Gastrocnemius medialis (tissue), 4 donors: ENCODE data around the gene GRM8. TPM values are rescaled to one million over a fixed set of nuclear protein-coding genes. Genes with fewer than 3 reads are reported as not detected.

Experiments used
- ATAC-seq, 2 donors: fragments of 150-250 bp; one replicate each; pipeline ENCODE4 v1.9.1; 2016
- DNase-seq, 2 donors: peaks; one replicate each; pipeline ENCODE4 v3.0.0-alpha.2; 2019
- H3K27ac ChIP-seq, 4 donors: fragments of 200-600 bp; sonication (generic); 1 replicate in 1 of 4; 2 replicates in 3 of 4; pipeline ENCODE4 v1.5.1; 2016 to 2018; ENCODE audit warnings: mild to moderate bottlenecking in 2 of 4, moderate library complexity in 1 of 4
- H3K27me3 ChIP-seq, 3 donors: fragments of 200-600 bp; sonication (generic) in 2 of 3; 1 replicate in 1 of 3; 2 replicates in 2 of 3; pipeline versions ENCODE4 v1.5.1 to v1.6.0; 2016 to 2019; ENCODE audit warnings: mild to moderate bottlenecking in 1 of 3, moderate library complexity in 1 of 3
- H3K36me3 ChIP-seq, 2 donors: fragments of 200-600 bp; sonication (generic) in 1 of 2; one replicate each; pipeline ENCODE4 v1.5.1; 2017 to 2018
- H3K4me1 ChIP-seq, 2 donors: fragments of 200-600 bp; sonication (generic) in 1 of 2; one replicate each; pipeline ENCODE4 v1.5.1; 2016 to 2017; ENCODE audit warnings: mild to moderate bottlenecking in 2 of 2
- H3K4me3 ChIP-seq, 4 donors: fragments of 200-600 bp; sonication (generic) in 3 of 4; 1 replicate in 1 of 4; 2 replicates in 3 of 4; pipeline ENCODE4 v1.5.1; 2016 to 2019; ENCODE audit warnings: mild to moderate bottlenecking in 2 of 4
- H3K9me3 ChIP-seq, 3 donors: fragments of 200-600 bp; sonication (generic) in 2 of 3; 1 replicate in 1 of 3; 2 replicates in 2 of 3; pipeline ENCODE4 v1.5.1; 2016 to 2019
- POLR2A ChIP-seq, 2 donors: fragments of 450-650 bp; IDR thresholded peaks; one replicate each; pipeline ENCODE4 v1.6.1; 2017; ENCODE audit warnings: antibody characterized with exemption in 2 of 2, mild to moderate bottlenecking in 2 of 2, moderate library complexity in 2 of 2
- in situ Hi-C, 4 donors: fragments of 200-750 bp; cut with MboI; loops; one replicate each; pipeline versions ENCODE4 v1.15.0 to v1.8.0; 2017; ENCODE audit warnings: low sequenced_read_pairs in 4 of 4
- intact Hi-C: fragments of 100-400 bp; cut with DNase I; formaldehyde crosslinking; loops from one replicate; pipeline ENCODE4 v1.15.1; 2023; ENCODE audit warnings: low total_unique reads
- total RNA-seq, 4 donors: library from RNA; depleted of rRNA; stranded (reverse); fragments of >200 nt; gene quantifications; one replicate each; pipeline versions ENCODE4 v1.1.0 to v1.2.3, GENCODE V29; 2016
- TF ChIP-seq, protein P1 (sequence below), 5 experiments: fragments of 450-650 bp in 3 of 5; fragments of 200-600 bp in 2 of 5; sonication (generic) in 2 of 5; IDR thresholded peaks in 4 of 5; conservative IDR thresholded peaks in 1 of 5; 1 replicate in 4 of 5; 2 replicates in 1 of 5; pipeline ENCODE4 v1.5.1; 2016 to 2019; ENCODE audit warnings: antibody characterized with exemption in 5 of 5, mild to moderate bottlenecking in 3 of 5, moderate library complexity in 3 of 5

The GRM8 gene
- total RNA-seq, 4 donors from 2014 or later = not detected

- H3K27me3 ChIP-seq = no peaks in the 10 kb centered on the region
- no peak overlapping the region for H3K4me3 ChIP-seq
- intact Hi-C loops = no loop called here
Observed at GRCh38 chr7:127039541-127039940, 213.2 kb downstream of the GRM8 start.

GRCh38 chr7:127035203-127035849 lies 217.4 kb downstream of the GRM8 start:
- in situ Hi-C loops = no loop called here
- H3K36me3 ChIP-seq = no peaks in the 10 kb centered on the region
- no peak overlapping the region for H3K27ac ChIP-seq
- no peaks in the 10 kb centered on the region for H3K9me3 ChIP-seq
- H3K4me3 ChIP-seq = no peak overlapping the region
- no peaks in the 10 kb centered on the region for H3K27me3 ChIP-seq
- DNase-seq (no peak), ATAC-seq (no peak)
- TF ChIP-seq POLR2A (IDR thresholded peaks at IDR 0.05) = no peak
- TF ChIP-seq, protein P1, sequence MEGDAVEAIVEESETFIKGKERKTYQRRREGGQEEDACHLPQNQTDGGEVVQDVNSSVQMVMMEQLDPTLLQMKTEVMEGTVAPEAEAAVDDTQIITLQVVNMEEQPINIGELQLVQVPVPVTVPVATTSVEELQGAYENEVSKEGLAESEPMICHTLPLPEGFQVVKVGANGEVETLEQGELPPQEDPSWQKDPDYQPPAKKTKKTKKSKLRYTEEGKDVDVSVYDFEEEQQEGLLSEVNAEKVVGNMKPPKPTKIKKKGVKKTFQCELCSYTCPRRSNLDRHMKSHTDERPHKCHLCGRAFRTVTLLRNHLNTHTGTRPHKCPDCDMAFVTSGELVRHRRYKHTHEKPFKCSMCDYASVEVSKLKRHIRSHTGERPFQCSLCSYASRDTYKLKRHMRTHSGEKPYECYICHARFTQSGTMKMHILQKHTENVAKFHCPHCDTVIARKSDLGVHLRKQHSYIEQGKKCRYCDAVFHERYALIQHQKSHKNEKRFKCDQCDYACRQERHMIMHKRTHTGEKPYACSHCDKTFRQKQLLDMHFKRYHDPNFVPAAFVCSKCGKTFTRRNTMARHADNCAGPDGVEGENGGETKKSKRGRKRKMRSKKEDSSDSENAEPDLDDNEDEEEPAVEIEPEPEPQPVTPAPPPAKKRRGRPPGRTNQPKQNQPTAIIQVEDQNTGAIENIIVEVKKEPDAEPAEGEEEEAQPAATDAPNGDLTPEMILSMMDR (IDR thresholded peaks at IDR 0.05 in 4 of 5, conservative IDR thresholded peaks at IDR 0.05 in 1 of 5) = no peak
- no peaks in the 10 kb centered on the region for H3K4me1 ChIP-seq
- intact Hi-C loops = no loop called here

More at GRCh38 chr7:127039541-127039940, 213.2 kb downstream of the GRM8 start:
- in situ Hi-C loops = no loop called here
- H3K4me1 ChIP-seq = no peaks in the 10 kb centered on the region
- no peaks in the 10 kb centered on the region for H3K36me3 ChIP-seq
- no peak for ATAC-seq
- H3K9me3 ChIP-seq = no peaks in the 10 kb centered on the region
- DNase-seq = no peak
- H3K27ac ChIP-seq = no peak overlapping the region
- TF ChIP-seq POLR2A (IDR thresholded peaks at IDR 0.05) = no peak
- TF ChIP-seq, protein P1 (IDR thresholded peaks at IDR 0.05 in 4 of 5, conservative IDR thresholded peaks at IDR 0.05 in 1 of 5) = no peak

DNA sequence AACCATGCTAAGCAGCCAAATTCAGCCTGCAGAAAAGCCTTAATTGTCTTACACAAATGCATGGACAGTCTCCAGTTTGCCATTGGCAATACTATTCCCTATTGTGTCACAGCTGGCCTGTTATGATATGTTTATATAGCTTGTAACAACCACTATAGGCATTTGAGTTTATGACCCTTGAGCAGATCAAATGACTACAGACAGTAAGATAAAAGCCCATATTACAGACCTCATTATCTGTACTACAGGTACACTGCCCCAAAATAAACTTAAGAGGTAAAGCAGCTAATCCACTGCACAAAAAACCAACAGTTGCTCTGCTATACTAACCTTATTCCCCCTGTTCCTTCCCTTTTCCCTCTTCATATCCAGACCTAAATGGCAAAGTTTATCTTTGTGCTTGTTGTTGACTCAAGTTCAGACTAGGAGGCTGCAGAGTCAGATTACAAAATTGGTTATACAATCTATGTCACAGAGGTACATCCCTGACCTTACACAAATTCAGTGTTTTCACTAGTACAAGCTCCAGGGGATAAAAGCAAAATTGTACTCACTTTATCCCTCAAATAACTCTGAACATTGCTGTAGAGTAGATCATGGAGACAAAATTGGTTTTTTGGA lies 218.4 kb downstream of the GRM8 start:
- TF ChIP-seq POLR2A (IDR thresholded peaks at IDR 0.05) = no peak
- TF ChIP-seq, protein P1 (IDR thresholded peaks at IDR 0.05 in 4 of 5, conservative IDR thresholded peaks at IDR 0.05 in 1 of 5) = no peak
- ATAC-seq (no peak), DNase-seq (no peak)
- Histone ChIP-seq H3K27me3 (no peaks in the 10 kb centered on the region), H3K9me3 (no peaks in the 10 kb centered on the region), H3K27ac (no peak overlapping the region), H3K4me3 (no peak overlapping the region), H3K4me1 (no peaks in the 10 kb centered on the region), H3K36me3 (no peaks in the 10 kb centered on the region)
- in situ Hi-C loops = no loop called here
- intact Hi-C loops = no loop called here

DNA sequence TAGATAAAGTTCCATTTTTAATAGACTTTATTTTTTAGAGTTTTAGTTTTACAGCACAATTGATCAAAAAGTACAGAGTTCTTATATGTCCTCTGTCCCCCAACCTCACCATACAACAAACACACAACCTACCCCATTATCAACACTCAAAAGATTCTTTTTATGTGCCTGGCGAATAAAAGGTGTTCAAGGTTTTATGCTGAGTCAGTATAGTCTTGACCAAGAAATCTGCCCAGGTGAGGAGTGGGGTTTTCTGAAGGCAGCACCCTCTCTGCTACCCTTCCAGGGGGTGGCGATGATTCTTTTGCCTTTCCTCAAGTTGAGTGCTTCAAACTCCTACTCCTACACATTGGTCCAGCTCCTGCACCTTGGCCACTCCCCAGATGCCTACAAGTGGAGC lies 222.9 kb downstream of the GRM8 start:
- DNase-seq (no peak), ATAC-seq (no peak)
- no peak overlapping the region for H3K27ac ChIP-seq
- H3K4me3 ChIP-seq = no peak overlapping the region
- intact Hi-C loops = no loop called here
- H3K4me1 ChIP-seq = no peaks in the 10 kb centered on the region
- no peaks in the 10 kb centered on the region for H3K27me3 ChIP-seq
- H3K36me3 ChIP-seq = no peaks in the 10 kb centered on the region
- in situ Hi-C loops = no loop called here
- H3K9me3 ChIP-seq = no peaks in the 10 kb centered on the region
- TF ChIP-seq POLR2A (IDR thresholded peaks at IDR 0.05) = no peak
- TF ChIP-seq, protein P1 (IDR thresholded peaks at IDR 0.05 in 4 of 5, conservative IDR thresholded peaks at IDR 0.05 in 1 of 5) = no peak
